ENCODE data around the gene BCDIN3D. TPM values are rescaled to one million over a fixed set of nuclear protein-coding genes. Genes with fewer than 3 reads are reported as not detected.

The BCDIN3D gene
- total and polyA plus RNA-seq, 10 of the 15 experiments (the other 5 are each of a cell fraction or from before 2014, with no cell fraction given), result 3.7 to 7.2 (median 6.4) TPM

DNA sequence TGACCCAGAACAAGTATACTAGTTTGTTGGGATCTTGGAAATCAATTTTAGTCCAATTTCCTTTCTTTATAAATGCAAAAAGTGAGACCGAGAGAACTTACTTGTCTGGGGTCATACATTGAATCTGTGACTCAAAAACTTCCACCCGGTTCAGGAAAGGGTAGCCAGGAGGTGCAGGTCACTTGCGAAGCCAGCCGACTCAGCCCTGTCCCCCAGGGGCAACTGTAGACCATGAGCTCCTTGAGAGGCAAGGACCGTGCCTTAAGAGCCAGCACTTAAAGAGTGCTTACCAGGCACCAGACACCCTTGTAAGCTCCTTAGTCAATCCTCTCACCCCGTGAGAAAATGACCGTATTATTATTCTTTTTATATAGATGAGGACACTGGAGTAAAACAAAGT is 505 bp upstream of the BCDIN3D start:
- Histone ChIP-seq H3K27ac (ENCODE audit: control insufficient read depth, insufficient read depth) (peak overlapping the region; percentile 76), H3K27me3 (replicated peaks in 1 of 2; ENCODE audit: control insufficient read depth in 2 of 2, insufficient read depth in 2 of 2, low read length in 1 of 2) (no peaks in the 10 kb centered on the region), H3K9me3 (replicated peaks; ENCODE audit: control insufficient read depth, insufficient read depth, low read length) (no peaks in the 10 kb centered on the region), H3K4me1 (ENCODE audit: control insufficient read depth, insufficient read depth, low read length) (peaks cover 10% of the 10 kb centered on the region; the same call in 1 of the 2 replicates), H3K79me2 (ENCODE audit: control insufficient read depth, insufficient read depth, low read length) (peaks cover 12% of the 10 kb centered on the region), H3K4me2 (ENCODE audit: control insufficient read depth, insufficient read depth) (peak overlapping the region; percentile 98), H3K9ac (ENCODE audit: control insufficient read depth, insufficient read depth, low read length) (peak overlapping the region; percentile 94), H3K36me3 (ENCODE audit: control insufficient read depth in 2 of 2, insufficient read depth in 2 of 2, low read length in 1 of 2) (no peaks in the 10 kb centered on the region), H3K4me3 (peak overlapping the region; percentile 98; the same call in 1 of the 2 replicates), H2AFZ (ENCODE audit: control insufficient read depth, low read depth, low read length) (peak overlapping the region; percentile 98), H4K20me1 (ENCODE audit: control insufficient read depth, insufficient read depth) (no peaks in the 10 kb centered on the region)
- no peak for ATAC-seq
- DNase-seq (ENCODE audit: low read depth, low spot score), result no peak
- POLR2A ChIA-PET, result interaction anchor here (0.8 to 1.9 kb wide), 5 partner anchors 14 to 102 kb away, joined by 3 to 5 read pairs (median 4); partner anchors contain the start of genes NCKAP5L and TMBIM6
- TF ChIP-seq, protein P1, sequence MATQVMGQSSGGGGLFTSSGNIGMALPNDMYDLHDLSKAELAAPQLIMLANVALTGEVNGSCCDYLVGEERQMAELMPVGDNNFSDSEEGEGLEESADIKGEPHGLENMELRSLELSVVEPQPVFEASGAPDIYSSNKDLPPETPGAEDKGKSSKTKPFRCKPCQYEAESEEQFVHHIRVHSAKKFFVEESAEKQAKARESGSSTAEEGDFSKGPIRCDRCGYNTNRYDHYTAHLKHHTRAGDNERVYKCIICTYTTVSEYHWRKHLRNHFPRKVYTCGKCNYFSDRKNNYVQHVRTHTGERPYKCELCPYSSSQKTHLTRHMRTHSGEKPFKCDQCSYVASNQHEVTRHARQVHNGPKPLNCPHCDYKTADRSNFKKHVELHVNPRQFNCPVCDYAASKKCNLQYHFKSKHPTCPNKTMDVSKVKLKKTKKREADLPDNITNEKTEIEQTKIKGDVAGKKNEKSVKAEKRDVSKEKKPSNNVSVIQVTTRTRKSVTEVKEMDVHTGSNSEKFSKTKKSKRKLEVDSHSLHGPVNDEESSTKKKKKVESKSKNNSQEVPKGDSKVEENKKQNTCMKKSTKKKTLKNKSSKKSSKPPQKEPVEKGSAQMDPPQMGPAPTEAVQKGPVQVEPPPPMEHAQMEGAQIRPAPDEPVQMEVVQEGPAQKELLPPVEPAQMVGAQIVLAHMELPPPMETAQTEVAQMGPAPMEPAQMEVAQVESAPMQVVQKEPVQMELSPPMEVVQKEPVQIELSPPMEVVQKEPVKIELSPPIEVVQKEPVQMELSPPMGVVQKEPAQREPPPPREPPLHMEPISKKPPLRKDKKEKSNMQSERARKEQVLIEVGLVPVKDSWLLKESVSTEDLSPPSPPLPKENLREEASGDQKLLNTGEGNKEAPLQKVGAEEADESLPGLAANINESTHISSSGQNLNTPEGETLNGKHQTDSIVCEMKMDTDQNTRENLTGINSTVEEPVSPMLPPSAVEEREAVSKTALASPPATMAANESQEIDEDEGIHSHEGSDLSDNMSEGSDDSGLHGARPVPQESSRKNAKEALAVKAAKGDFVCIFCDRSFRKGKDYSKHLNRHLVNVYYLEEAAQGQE (IDR thresholded peaks at IDR 0.05; ENCODE audit: low read depth, low read length), result no peak
- TF ChIP-seq NFXL1 (IDR thresholded peaks at IDR 0.05; ENCODE audit: borderline replicate concordance) (no peak), KDM1A (IDR thresholded peaks at IDR 0.05; ENCODE audit: borderline replicate concordance) (no peak), RFX5 (IDR thresholded peaks at IDR 0.05; ENCODE audit: low read depth, low read length) (no peak), TAF1 (IDR thresholded peaks at IDR 0.05; ENCODE audit: borderline replicate concordance, low read depth, low read length) (no peak), NR2C1 (IDR thresholded peaks at IDR 0.05) (no peak), PML (IDR thresholded peaks at IDR 0.05; ENCODE audit: low read length) (no peak), EP300 (IDR thresholded peaks at IDR 0.05; ENCODE audit: borderline replicate concordance in 1 of 2, control insufficient read depth in 1 of 2, low read depth in 2 of 2, low read length in 2 of 2) (no peak)
- TF ChIP-seq, protein P2, sequence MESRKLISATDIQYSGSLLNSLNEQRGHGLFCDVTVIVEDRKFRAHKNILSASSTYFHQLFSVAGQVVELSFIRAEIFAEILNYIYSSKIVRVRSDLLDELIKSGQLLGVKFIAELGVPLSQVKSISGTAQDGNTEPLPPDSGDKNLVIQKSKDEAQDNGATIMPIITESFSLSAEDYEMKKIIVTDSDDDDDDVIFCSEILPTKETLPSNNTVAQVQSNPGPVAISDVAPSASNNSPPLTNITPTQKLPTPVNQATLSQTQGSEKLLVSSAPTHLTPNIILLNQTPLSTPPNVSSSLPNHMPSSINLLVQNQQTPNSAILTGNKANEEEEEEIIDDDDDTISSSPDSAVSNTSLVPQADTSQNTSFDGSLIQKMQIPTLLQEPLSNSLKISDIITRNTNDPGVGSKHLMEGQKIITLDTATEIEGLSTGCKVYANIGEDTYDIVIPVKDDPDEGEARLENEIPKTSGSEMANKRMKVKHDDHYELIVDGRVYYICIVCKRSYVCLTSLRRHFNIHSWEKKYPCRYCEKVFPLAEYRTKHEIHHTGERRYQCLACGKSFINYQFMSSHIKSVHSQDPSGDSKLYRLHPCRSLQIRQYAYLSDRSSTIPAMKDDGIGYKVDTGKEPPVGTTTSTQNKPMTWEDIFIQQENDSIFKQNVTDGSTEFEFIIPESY (IDR thresholded peaks at IDR 0.05), result no peak
- TF ChIP-seq, protein P3, sequence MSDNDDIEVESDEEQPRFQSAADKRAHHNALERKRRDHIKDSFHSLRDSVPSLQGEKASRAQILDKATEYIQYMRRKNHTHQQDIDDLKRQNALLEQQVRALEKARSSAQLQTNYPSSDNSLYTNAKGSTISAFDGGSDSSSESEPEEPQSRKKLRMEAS (IDR thresholded peaks at IDR 0.05; ENCODE audit: low read depth, low read length), result no peak
- in situ Hi-C loops (cut with MboI), result no loop called here
- SMC1A ChIA-PET (ENCODE audit: uncharacterized antibody, unreplicated experiment), result interaction anchor here (0.7 to 1.4 kb wide), 7 partner anchors 8 to 412 kb away, joined by 3 to 7 read pairs (median 3); partner anchors contain the start of gene TMBIM6
- CTCF ChIA-PET, result interaction anchor here (0.8 to 7.3 kb wide), 9 partner anchors 11 to 364 kb away, joined by 3 to 122 read pairs (median 4); partner anchors contain the start of gene TMBIM6
- intact Hi-C loops (cut with micrococcal nuclease; ENCODE audit: unreplicated experiment), result no loop called here
- FAIRE-seq, result no peak
- WGBS (ENCODE audit: insufficient coverage, insufficient replicate concordance, low lambda C conversion rate, missing lambda C conversion rate), result 74% methylated on average over 7 of the region's 7 CpGs
- BruUV-seq (replicated peaks), result no TSS peak
- RAD21 ChIA-PET (ENCODE audit: unreplicated experiment), result interaction anchor here (0.7 to 7.4 kb wide), 6 partner anchors 14 to 181 kb away, joined by 3 to 49 read pairs (median 4); partner anchors contain the start of genes NCKAP5L and TMBIM6
